NCI-H1436 (cell line): ENCODE results near the gene SORT1.
"Not testable (repeated sequence)": the region's sequence is repeated elsewhere in the genome, so short reads cannot be mapped to it uniquely, and the experiment has no call there.

Source experiments
- DNase-seq: peaks from one replicate; lab custom pipeline; 2025; lab: John Stamatoyannopoulos, UW

The SORT1 gene

GRCh38 chr1:109396871-109397580 is 692 bp downstream of the SORT1 start:
- DNase-seq, result no peak

- no peak for DNase-seq
Measured at GRCh38 chr1:109396513-109396839, 1.2 kb downstream of the SORT1 start.

- DNase-seq, result no peak
Measured at GRCh38 chr1:109395602-109396512, 1.9 kb downstream of the SORT1 start.

- DNase-seq, result not testable (repeated sequence)
Measured at GRCh38 chr1:109395282-109395599, 2.5 kb downstream of the SORT1 start.

DNA sequence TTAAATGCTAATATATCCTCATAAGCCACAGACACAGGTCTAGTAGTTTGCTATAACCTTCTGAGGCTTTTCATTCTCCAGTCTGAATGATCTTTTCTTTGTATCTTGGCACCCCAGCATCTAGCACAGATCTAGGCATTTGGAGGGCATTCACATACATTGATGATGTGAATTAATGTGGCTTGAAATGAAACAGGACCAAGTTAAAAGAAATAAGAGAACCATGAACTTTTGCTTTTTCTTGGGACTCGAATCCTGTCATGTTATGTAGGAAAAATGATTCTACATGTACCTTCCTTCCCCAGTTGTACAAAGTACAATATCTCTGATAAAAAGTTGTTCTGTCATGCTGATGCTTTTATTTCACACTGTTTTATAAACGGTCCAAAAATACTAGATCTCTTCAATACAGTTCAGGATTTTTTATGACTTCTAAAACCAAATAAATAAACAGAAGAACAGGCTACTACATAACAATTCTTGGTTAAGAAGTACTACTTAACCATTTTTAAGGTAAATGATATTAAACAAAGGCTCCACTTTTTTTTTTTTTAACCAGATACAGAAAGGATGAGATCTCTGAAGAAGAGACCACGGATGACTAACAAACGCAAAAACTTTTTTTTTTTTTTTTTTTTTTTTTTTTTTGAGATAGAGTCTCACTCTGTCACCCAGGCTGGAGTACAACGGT is 3.0 kb downstream of the SORT1 start:
- DNase-seq, result no peak

- DNase-seq, result no peak
Measured at GRCh38 chr1:109393617-109394233, 4.0 kb downstream of the SORT1 start.

DNA sequence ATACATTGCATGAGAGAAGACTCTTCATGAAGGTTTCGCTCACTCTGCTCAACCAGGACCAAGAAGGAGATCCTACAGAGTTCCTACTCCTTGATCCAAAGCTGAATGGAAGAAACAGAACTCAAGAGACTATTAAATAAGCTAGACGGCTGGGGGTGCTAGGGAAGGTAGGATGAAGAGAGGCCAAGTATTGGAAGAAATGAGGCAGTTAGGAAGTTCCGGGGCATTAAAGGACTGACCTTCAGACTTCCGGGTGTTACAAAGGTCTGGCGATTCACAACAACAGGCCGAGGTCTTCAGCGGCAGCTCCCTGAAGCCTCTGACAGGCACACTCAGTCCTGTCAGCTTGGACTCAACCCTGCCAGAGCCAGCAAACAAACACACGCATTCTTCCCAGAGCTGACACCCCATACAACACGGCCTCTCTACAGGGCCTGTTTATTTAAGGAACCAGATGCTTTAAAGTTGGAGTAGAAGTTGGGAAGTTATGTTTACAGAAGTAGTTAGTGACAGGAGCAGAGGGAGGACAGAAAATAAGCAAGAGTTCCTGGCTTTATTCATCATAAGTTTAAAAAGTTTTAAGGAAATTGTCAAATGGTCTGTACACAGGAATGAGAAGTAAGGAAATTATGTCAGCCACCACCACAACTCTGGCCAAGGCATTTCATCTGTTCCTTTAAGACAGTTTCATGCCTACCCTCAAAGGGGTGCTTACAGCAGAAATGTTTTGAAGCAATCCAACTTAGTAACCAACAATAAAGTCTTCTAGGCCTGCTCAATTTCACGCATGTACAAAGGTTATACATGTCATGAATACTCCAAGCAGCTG is 4.7 kb downstream of the SORT1 start:
- no peak for DNase-seq

GRCh38 chr1:109392037-109392787 is 5.5 kb downstream of the SORT1 start:
- DNase-seq, result no peak

- DNase-seq, result no peak
Measured at GRCh38 chr1:109391626-109392025, 6.1 kb downstream of the SORT1 start.

DNA sequence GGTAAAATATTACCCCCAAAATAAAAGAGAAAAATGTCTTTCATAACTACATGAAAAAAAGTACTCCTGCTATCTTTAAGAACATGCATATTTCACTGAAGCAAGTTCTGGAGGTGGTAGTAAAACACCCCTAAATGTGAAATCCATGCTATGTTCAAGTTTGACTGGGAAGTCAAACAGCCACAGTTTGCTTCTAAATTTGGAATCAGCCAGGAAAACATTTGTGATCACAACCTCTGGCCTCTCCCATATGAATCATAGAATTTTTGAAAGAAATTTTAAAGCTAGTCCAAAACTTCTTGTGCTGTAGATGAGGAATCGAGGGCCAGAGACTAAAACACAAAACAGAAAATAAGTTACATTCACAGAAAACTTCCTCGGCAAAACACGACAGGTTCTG is 6.6 kb downstream of the SORT1 start:
- no peak for DNase-seq

DNA sequence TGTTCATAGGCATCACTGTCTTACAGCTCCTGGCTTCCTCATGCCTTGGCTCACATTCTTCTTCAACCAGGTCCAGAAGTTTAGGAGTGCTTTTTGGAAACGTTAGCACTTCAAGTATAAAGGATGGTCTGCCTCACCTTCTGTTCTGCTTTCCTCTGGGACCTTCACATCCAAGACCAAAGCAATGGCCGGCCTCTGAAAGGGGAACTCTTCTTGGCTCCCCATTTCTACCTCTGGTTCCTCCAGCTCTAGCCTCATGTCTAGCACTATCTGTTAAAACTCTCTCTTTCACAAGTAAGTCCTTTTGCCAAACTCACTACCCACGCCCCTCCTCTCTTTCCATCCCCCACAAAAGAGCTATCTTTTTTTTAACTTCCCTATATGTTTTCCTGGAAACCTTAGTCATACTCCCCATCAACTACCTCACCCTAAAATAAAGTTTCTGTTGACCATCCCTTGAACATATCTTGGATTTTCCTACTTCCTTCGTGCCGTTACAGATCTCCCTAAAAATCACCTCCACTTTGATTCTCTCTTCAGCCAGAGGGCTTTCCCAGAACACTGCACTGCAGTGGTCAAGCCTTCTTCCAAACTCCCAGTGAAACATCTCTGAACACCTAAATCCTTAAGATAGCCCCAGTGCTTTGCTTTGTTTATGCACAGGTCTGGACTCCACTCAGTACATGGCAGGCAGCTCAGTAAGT is 7.9 kb downstream of the SORT1 start:
- DNase-seq, result no peak

DNA sequence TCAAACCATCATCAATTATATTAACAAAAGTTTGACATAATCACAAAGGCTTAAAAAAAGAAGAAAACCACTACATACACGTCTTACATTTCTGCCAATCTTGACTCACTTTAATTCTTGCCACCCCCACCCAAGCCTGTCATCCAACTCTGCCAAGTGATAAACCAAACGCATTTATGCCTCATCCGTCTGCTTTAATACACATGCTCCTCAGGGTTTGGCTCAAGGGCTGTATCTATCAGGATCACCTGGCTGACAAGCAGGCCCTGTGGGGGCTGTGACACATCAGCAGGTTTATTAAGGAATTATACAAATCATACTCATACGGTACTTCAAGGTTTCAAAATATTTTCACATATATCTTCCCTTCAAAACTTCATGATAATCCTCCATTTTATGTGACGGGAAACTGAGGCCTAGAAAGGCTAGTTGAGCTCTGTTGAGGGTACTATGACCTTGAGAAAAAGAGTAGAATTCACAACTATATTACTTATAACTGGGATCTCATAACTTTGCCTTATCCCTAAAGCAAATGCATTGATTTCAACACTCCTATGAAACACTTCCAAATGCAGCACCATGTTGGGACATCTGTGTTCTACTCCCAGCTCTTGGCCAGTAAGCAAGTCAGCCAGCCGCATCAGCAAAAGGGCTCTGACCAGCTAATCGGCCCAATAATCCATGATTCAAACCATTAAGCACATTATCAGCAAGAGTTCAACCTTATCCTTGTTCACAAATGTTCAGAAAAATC is 8.7 kb downstream of the SORT1 start:
- DNase-seq, result no peak

- no peak for DNase-seq
Measured at GRCh38 chr1:109388208-109388711, 9.5 kb downstream of the SORT1 start.

- no peak for DNase-seq
Measured at GRCh38 chr1:109386054-109386717, 11.5 kb downstream of the SORT1 start.

- DNase-seq, result peak; percentile 17
Measured at GRCh38 chr1:109385417-109385816, 12.3 kb downstream of the SORT1 start.

GRCh38 chr1:109383854-109384253 is 13.9 kb downstream of the SORT1 start:
- no peak for DNase-seq

GRCh38 chr1:109383087-109383779 is 14.5 kb downstream of the SORT1 start:
- DNase-seq, result no peak

DNA sequence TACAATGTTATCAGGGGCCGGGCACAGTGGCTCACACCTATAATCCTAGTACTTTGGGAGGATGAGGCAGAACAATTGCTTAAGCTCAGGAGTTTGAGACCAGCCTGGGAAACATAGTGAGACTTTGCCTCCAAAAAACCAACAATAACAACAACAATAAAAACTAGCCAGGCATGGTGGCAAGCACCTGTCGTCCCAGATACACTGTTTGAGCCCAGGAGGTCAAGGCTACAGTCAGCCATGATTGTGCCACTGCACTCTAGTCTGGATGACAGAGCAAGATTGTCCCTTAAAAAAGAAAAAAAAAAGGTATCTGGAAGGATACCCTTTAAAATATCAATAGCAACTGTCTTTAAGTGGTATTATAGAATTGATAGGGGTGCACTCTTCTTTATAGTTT is 16.1 kb downstream of the SORT1 start:
- no peak for DNase-seq
